CD4-positive, alpha-beta T cell treated with Interleukin-4 for 1 hour (primary cell): ENCODE data around the gene RRBP1.

Source experiments
- DNase-seq, 2 donors: peaks; one replicate each; pipeline ENCODE4 v3.0.0-alpha.2; 2020 to 2022

The RRBP1 gene

GRCh38 chr20:17645546-17646208 is 36.4 kb downstream of the RRBP1 start:
- no peak for DNase-seq

- DNase-seq, result no peak
Measured at GRCh38 chr20:17645010-17645409, 37.0 kb downstream of the RRBP1 start.

- DNase-seq, result no peak
Measured at GRCh38 chr20:17644451-17644850, 37.6 kb downstream of the RRBP1 start.

GRCh38 chr20:17643531-17644188 is 38.4 kb downstream of the RRBP1 start:
- no peak for DNase-seq

- no peak for DNase-seq
Measured at GRCh38 chr20:17642404-17643269, 39.4 kb downstream of the RRBP1 start.

DNA sequence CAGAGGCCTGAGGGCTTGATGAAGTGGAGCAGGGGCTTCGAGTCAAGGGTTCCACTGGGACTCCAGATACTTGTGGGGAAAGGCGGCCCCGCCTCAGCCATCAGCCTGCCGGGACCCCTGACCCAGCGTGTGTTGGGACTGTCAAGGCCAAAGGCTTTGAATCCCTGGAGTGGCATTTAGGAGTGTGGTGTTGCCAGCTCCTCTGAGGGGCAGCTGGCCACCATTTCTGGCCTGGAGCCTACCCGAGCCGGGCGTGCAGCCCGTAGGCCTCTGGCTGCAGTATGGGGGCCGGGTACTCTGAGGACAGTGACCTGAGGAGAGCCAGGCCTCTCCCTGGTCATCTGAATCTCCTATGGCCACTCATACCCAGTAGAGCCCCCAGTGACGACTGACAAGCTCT is 40.0 kb downstream of the RRBP1 start:
- no peak for DNase-seq

GRCh38 chr20:17641520-17641964 is 40.5 kb downstream of the RRBP1 start:
- DNase-seq, result no peak

- no peak for DNase-seq
Measured at GRCh38 chr20:17640875-17641378, 41.1 kb downstream of the RRBP1 start.

DNA sequence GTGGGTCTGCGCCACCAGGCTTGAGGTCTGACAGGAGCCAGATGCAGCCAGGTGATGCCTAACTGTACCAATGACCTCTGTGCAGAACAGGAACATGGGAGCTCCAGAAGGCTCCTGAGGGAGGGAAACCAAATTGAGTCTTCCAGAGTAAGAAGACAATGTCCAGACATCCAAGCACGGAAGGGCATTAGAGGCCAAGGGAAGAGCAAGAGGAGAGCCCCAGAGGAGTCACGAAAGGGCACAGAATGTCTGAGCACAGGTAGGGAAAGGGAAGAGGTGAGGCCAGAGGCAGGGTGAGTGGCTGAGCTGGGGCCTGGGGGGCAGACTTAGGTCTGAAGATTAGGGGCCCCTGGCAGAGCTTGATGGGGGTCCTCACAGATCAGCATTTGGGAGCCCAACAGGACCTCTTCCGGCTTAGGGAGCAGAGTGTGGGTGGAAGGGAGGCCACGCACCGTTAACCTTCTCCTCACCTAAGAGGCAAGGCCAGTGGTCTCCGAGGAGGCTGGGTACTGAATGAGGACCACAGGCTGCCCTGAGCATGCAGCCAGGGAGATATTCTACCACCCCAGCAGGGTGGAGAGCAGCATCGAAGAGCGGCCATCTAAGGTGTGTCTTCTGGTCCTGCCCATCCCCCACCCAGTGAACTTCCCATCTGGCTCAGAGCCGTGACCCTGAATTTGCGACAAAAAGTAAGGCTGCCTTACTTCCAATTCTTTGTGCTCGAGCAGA is 41.7 kb downstream of the RRBP1 start:
- no peak for DNase-seq

DNA sequence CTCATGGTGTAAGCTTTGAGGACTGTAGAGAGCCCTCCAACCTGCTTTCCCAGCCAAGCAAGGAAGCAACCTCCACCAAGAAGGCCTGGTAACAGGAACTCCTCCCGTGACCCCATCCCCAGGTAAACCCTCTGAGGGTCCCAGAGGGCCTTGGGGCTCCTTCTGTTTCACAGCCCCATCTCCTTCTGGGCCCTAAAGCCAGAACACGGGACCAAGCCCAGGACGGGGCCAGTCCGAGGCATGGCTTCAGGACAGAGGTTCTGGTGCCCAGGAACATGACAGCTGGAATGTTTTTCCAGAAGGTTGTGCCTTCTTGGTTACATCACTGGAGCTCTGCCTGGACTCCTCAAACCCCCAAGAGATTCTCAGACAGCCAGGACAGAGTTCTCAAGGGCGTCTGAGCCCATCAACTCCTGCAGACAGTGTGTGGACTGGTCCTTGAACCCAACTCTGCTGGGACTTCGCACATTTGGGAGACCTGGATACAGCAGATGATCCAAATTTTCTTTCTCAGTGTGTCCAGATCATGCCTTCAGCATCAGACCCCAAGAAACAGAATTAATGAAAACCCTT is 43.1 kb downstream of the RRBP1 start:
- no peak for DNase-seq

DNA sequence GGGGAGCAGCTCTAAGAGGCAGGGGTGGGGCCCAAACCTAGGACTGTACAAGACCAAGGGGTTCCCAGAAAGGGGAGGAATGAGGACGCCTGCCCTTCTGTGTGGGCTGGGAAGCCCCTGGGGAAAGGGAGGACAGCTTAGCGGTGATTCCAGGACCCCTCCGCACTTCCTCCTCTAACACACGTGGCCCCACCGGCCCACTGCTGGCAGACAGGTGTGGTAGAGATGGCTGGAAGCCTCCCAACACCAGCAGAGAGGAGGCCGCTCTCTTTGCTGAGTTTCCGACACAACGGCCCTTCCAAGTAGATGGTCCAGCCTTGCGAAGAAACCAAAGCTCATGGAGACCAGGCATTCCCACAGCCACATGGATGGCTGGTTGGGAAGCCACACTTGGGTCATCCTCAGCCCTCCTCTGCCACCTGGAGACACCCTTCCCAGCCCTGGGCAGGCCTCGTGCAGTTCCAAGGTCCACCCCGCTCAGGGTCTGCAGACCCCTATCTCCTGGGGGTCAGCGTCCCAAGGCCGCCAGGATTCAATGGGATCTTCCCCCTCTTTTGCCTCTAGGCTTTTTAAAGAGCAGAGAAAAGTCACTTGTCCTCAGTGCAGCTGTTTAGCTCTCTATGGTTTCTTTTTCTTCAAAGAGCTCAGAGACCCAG is 43.9 kb downstream of the RRBP1 start:
- no peak for DNase-seq

DNA sequence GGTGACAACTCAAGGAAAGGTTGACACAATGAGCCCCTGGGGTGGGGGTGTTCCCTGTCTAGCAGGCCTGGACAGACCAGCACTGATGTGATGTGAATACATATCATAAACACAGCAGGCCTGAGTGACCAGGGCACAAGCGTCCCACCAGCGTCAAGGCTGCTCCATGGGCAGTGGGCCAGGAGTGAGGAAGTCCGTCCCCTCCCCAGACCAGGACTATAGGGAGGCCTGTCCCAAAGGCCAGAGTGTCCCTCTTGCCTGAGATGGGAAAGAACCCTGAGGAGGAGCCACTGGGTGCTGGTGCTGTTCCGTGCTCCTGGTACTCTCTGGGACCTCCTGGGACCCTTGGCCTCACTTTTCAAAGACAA is 44.6 kb downstream of the RRBP1 start:
- DNase-seq, result no peak

DNA sequence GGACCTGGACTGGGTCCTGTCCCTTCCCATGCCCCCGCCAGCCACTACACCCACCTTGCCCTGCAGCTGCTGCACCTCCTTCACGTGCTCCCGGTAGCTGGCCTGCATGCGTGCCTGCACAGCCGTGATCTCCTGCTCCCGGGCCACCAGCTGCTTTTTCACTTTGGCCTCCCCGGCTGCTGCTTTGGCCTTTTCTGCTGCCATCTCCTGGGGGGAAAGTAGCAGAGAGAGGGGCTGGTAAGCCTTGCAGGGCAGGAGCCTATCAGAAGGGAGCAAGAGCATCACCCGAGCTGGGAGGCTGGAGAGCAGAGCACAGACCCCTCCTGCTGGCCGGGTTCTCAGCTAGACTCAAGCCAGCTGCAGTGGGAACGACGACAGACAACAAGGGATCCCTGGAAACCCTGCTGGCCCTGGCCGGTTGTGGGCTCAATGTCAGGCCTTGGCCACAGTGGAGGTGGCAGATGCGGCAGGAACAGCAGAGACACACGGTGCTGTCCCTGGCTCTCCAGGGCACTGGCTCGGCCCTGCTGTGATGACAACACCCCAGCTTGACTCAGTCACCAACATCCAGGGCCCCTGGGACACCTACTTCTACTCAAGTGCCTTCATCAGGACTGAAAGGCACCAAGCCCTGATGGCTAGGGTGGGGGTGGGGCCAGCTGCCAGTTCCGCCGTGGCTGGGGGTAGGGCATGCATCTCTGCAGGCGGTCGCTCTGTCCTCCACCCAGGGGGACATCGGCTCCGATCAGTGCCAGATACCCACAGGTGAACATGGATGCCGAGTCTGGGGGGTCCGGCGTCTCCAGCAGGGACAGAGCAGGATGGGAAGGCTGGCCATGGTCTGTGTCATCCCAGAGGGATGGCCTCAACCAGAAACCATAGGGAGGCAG is 45.3 kb downstream of the RRBP1 start:
- no peak for DNase-seq

DNA sequence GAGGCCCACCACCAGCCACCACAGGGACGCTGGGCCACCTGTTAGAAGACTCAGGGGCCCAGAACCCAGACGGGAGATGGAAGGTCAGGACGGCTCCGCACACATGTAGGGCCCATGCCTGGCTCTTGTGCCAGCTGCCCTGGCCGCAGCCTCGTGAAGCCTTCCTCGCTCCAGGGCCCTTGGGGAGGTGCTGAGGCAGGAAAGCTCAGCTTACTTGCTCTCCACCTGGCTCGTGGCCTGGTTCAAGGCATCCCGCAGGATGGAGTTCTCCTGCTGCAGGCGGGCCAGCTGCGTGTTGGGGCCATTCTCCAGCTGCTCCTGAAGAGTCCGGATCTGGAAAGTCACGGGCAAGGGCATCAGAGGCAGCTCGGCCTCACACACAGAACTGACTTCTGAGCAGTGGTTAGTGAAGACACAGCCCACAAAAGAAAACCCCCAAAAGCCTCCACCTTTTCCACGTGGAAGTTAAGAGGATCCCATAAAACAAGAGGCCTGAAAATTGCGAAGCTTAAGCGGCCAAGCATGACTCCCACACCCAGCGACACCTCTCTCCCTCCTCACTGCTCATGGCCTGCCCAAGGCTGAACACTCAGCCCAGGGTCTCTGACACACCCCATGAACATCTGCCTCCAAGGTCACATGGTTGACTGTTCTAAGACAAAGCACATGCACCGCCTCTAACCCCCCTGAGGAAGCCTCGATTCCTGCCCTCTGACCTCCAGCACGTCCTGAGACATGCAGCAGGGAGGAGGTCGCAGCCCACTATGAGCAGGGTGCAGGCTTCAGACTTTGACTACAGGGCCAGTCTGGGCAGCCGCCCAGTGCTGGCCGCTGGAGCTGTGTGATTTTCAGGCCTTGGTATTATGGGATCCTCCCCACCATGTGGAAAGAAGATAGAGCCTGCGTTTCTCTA is 46.5 kb downstream of the RRBP1 start:
- no peak for DNase-seq

GRCh38 chr20:17634661-17635331 is 47.2 kb downstream of the RRBP1 start:
- DNase-seq, result peak in 1 of 2 donors; percentile 36

GRCh38 chr20:17633850-17634500 is 48.1 kb downstream of the RRBP1 start:
- DNase-seq, result no peak

DNA sequence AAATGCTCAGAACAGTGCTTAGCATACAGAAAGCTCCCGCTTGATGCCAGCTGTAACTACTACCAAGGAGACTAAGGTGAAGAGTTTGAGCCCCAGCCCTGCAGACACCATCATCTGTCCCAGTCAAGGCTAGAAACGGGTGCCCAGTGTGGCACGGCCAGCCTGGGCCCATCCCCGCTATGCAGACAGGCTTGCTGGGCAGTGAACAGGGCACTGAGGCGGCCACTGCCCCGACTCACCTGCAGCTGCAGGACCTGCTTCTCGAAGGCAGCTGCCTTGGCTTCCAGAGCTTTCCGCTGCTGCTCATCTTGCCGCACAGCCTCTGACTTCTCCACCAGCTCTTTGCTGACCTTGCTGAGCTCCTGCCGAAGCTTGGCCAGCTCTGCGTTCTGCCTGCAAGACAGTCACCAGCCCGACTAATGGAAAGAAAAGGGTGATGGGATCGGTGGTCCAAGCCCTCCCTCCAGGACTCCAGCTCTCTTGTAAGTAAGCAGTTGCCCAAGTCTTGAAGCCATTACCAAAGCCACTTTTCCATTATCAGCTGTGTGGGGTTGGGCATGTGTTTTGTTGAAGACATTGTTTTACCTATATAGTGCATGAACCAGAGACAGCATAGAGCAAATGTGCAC is 48.7 kb downstream of the RRBP1 start:
- no peak for DNase-seq
